ENCODE measurements around the gene WDR64. TPM values are rescaled to one million over a fixed set of nuclear protein-coding genes. Genes with fewer than 3 reads are reported as not detected.

Gene WDR64
- total and polyA plus RNA-seq, 2 donors (not counting 3 experiments of a cell fraction or from before 2014, with no cell fraction given) = not detected

- TF ChIP-seq GATA2 (IDR thresholded peaks at IDR 0.05; ENCODE audit: insufficient read depth, insufficient read length, low read depth, low read length) = no peak
- TF ChIP-seq MAX (IDR thresholded peaks at IDR 0.05; ENCODE audit: insufficient read depth, insufficient read length) = no peak
- no peak for TF ChIP-seq JUN (IDR thresholded peaks at IDR 0.05; ENCODE audit: borderline replicate concordance, insufficient read depth, insufficient read length, low read depth)
- no peak for TF ChIP-seq FOS (IDR thresholded peaks at IDR 0.05; ENCODE audit: borderline replicate concordance, insufficient read depth, low read length)
- no peak for TF ChIP-seq CTCF (IDR thresholded peaks at IDR 0.05; ENCODE audit: extremely low read depth in 1 of 2, insufficient read depth in 1 of 2, low read depth in 1 of 2, low read length in 2 of 2)
- no peak for TF ChIP-seq MYC (IDR thresholded peaks at IDR 0.05; ENCODE audit: low read depth, low read length)
- no peak for TF ChIP-seq POLR2AphosphoS5 (IDR thresholded peaks at IDR 0.05; ENCODE audit: insufficient read depth, low read depth, low read length)
- no peak for TF ChIP-seq POLR2A (IDR thresholded peaks at IDR 0.05; ENCODE audit: low read depth, low read length)
- no peak for TF ChIP-seq EZH2 (IDR thresholded peaks at IDR 0.05; ENCODE audit: borderline replicate concordance, low read depth, low read length, severe bottlenecking)
- H3K4me3 ChIP-seq (replicated peaks in 1 of 3; ENCODE audit: insufficient read depth in 1 of 3, low read depth in 1 of 3, low read length in 3 of 3) = no peak overlapping the region
- H2AFZ ChIP-seq (ENCODE audit: low read depth, low read length) = no peak overlapping the region
- no peak overlapping the region for H3K27ac ChIP-seq (ENCODE audit: insufficient read depth, low read depth, low read length)
- no TSS peak for BruUV-seq (replicated peaks)
- H3K27me3 ChIP-seq (ENCODE audit: control insufficient read depth in 2 of 2, insufficient read depth in 2 of 2, low read length in 2 of 2) = no peaks in the 10 kb centered on the region
- no peaks in the 10 kb centered on the region for H3K9me3 ChIP-seq (replicated peaks; ENCODE audit: control insufficient read depth, insufficient read depth, low read length)
- H3K9ac ChIP-seq (replicated peaks; ENCODE audit: extremely low read depth, insufficient read depth, low read length) = no peak overlapping the region
- DNase-seq (ENCODE audit: low read depth, low spot score) (no peak), FAIRE-seq (no peak)
- no peaks in the 10 kb centered on the region for H3K9me1 ChIP-seq (replicated peaks; ENCODE audit: control insufficient read depth, extremely low read depth, insufficient read depth, low read length)
- no peaks in the 10 kb centered on the region for H3K79me2 ChIP-seq (ENCODE audit: control insufficient read depth, insufficient read depth, low read length)
- H3K36me3 ChIP-seq (ENCODE audit: control insufficient read depth in 2 of 2, extremely low read depth in 1 of 2, insufficient read depth in 2 of 2, low read length in 2 of 2) = no peaks in the 10 kb centered on the region
- POLR2A ChIA-PET = no interaction called here
- CTCF ChIA-PET = interaction anchor here (1.3 kb wide), 1 partner anchor 15 kb away, joined by 4 read pairs; no protein-coding TSS in a partner anchor
- no peak overlapping the region for H3K4me2 ChIP-seq (ENCODE audit: insufficient read depth, low read length)
- intact Hi-C loops (cut with micrococcal nuclease) (no loop called here), dilution Hi-C loops (cut with MboI; ENCODE audit: extremely low pct_ligation_motif_present, low sequenced_read_pairs) (no loop called here)
- no peaks in the 10 kb centered on the region for H3K4me1 ChIP-seq (ENCODE audit: control insufficient read depth, extremely low read depth, insufficient read depth, low read length)
- H4K20me1 ChIP-seq (replicated peaks; ENCODE audit: control insufficient read depth, extremely low read depth, insufficient read depth, low read length) = no peaks in the 10 kb centered on the region
Observed at GRCh38 chr1:241810769-241811405, 158.8 kb downstream of the WDR64 start.

Data from endothelial cell of umbilical vein (primary cell).